PFSK-1 (cell line): Measurements from ENCODE around the gene ZFYVE26.

Experiments
- POLR2AphosphoS5 ChIP-seq: IDR thresholded peaks from 2 replicates; pipeline ENCODE4 v1.6.1; 2012; ENCODE audit warnings: low read depth, mild to moderate bottlenecking, control low read depth, low read length, moderate library complexity
- SIN3A ChIP-seq: IDR thresholded peaks from 2 replicates; pipeline ENCODE4 v1.6.1; 2012; ENCODE audit warnings: mild to moderate bottlenecking, low read length, moderate library complexity, borderline replicate concordance; ENCODE audit not compliant: insufficient read depth
- TAF1 ChIP-seq: IDR thresholded peaks from 2 replicates; pipeline ENCODE4 v1.6.1; 2012; ENCODE audit warnings: low read length, control low read depth, borderline replicate concordance; ENCODE audit not compliant: insufficient read depth
- TF ChIP-seq, protein P1 (sequence below), 2 experiments: IDR thresholded peaks; 2 replicates each; pipeline versions ENCODE4 v1.6.1 to v1.8.0; 2011 to 2012; ENCODE audit warnings: low read depth in 2 of 2, low read length in 2 of 2, control low read depth in 1 of 2, inconsistent platforms in 1 of 2, mild to moderate bottlenecking in 1 of 2, moderate library complexity in 1 of 2; ENCODE audit not compliant: insufficient read depth in 1 of 2

DNA sequence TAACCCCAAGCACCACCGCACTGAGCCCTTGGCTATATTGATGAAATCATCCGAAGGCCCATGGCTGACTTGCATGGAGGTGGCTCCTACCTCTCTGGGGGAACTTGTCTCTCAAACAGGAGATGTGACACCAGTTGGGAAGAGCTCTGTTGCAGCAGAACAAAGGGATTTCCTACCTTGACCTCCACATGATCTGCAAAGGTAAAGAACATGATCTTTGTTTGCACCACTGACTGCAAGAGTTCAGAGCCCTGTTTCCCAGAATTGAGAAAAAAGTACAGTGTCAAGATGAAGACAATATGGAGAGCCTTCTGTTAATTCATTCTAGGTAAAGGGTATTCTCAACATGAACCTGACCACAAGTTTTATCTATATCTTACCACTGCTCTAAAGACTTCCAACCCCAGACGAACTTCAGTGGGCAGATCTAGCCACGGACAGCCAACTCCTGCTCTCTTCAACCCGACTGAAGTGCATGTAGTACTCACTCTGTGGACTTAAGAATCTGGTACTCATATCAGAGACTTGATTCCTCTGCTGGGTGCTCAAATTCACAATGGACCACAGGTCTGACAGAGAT is 32.1 kb downstream of the ZFYVE26 start:
- TF ChIP-seq TAF1 (no peak), POLR2AphosphoS5 (no peak), SIN3A (no peak)
- TF ChIP-seq, protein P1, sequence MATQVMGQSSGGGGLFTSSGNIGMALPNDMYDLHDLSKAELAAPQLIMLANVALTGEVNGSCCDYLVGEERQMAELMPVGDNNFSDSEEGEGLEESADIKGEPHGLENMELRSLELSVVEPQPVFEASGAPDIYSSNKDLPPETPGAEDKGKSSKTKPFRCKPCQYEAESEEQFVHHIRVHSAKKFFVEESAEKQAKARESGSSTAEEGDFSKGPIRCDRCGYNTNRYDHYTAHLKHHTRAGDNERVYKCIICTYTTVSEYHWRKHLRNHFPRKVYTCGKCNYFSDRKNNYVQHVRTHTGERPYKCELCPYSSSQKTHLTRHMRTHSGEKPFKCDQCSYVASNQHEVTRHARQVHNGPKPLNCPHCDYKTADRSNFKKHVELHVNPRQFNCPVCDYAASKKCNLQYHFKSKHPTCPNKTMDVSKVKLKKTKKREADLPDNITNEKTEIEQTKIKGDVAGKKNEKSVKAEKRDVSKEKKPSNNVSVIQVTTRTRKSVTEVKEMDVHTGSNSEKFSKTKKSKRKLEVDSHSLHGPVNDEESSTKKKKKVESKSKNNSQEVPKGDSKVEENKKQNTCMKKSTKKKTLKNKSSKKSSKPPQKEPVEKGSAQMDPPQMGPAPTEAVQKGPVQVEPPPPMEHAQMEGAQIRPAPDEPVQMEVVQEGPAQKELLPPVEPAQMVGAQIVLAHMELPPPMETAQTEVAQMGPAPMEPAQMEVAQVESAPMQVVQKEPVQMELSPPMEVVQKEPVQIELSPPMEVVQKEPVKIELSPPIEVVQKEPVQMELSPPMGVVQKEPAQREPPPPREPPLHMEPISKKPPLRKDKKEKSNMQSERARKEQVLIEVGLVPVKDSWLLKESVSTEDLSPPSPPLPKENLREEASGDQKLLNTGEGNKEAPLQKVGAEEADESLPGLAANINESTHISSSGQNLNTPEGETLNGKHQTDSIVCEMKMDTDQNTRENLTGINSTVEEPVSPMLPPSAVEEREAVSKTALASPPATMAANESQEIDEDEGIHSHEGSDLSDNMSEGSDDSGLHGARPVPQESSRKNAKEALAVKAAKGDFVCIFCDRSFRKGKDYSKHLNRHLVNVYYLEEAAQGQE (IDR thresholded peaks at IDR 0.05; ENCODE audit: insufficient read depth in 1 of 2, low read depth in 2 of 2, low read length in 2 of 2), result no peak
